HG03439 (cell line): ENCODE data around the gene ADD2.
"Not testable (repeated sequence)": the region's sequence is repeated elsewhere in the genome, so short reads cannot be mapped to it uniquely, and the experiment has no call there.

Source experiments
- ATAC-seq: cut with Tn5 transposase; IDR thresholded peaks from one replicate; pipeline ENCODE4 v1.9.1; 2021; ENCODE audit warnings: mild to moderate bottlenecking, moderate library complexity; ENCODE audit not compliant: unreplicated experiment

Gene ADD2

DNA sequence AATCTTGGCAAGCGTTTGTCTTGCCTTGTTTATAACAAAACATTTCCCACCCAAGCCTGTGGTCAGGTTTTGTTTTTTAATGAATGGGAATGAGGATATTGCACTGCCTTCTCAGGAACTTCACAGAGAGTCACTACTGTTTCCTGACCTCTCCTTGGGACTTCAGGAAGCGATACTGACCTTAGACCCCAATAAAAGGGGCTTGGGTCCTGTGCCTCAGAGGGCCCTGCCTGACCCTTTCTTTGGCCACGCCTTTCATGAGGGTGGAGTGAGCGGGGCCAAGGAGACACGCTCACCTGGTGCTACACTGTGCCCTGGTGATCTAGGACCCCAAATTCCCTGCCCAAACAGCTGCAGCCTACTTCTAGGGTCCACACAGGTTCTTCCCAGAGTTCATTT lies 121.6 kb downstream of the ADD2 start:
- no peak for ATAC-seq

DNA sequence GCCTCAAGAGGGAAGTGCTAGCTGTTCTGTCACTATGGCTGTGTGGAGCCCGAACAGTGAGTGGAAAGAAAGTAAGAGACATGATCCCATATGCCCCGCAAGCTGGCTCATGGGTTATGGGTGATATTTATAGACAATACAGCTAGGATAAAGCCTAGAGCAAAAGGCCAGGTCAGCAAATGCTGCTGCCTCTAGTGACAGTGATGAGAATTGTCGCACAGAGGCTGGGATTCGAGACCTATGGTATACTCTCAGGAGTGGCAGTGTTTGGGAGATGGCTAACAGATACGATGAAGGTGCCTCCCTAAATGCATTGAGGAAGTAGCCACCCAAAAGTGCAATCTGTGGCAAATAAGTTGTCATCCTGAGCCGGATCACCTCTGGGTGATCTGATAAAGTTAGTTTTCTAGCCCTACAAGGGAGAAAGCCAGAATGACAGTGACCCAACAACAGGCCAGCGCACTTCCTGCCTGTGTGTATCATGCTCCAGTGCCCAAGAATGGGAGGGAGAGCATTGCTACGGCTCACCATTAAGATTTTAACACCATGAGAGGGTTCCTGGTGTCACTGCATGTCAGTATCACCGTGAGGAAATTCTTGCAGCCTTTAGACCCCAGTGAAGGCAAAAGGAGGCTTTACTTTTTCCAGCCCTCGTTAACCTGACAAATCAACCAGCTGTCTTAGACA lies 122.1 kb downstream of the ADD2 start:
- no peak for ATAC-seq

DNA sequence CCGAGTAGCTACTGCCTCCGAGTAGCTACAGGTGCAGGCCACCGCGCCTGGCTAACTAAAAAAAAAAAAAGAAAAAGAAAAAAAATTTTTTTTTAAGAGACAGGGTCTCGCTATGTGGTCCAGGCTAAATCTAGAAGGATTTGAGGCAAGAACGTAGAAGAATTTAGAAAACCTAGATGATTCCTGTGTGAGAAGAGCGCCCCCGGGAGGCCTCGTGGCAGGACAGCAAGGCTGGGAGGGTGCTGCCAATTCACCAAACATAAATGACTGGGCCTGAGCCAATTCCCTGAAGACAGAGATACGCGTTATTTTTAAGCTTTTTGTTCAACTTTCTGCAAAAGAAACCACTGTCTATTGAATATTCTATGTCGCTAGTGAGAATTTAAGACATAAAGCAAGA lies 124.3 kb downstream of the ADD2 start:
- no peak for ATAC-seq

DNA sequence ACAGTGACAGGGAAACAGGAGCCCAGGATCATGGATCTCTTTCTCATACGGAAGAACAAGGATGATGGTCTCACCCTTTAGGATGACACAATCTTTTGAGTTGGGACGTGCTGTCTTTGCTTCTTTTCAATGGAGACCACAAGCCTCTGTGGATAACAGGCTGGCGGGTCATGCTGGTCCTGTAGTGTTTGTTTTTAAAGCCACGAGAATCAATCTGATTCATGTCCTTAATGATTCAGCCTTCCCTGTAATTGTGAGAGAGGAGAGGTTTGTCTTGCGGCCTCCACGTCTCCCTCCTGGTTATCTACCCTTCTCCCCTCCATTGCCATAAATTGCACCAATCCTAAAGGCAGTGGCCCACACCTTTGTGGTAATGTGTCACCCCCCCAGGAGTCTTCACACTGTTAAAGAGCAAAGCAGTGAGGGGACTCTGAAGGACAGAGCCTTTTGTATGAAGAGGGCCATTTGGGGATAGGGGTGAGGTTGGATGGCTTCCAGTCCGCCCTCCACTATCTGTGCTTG lies 126.7 kb downstream of the ADD2 start:
- ATAC-seq = no peak

DNA sequence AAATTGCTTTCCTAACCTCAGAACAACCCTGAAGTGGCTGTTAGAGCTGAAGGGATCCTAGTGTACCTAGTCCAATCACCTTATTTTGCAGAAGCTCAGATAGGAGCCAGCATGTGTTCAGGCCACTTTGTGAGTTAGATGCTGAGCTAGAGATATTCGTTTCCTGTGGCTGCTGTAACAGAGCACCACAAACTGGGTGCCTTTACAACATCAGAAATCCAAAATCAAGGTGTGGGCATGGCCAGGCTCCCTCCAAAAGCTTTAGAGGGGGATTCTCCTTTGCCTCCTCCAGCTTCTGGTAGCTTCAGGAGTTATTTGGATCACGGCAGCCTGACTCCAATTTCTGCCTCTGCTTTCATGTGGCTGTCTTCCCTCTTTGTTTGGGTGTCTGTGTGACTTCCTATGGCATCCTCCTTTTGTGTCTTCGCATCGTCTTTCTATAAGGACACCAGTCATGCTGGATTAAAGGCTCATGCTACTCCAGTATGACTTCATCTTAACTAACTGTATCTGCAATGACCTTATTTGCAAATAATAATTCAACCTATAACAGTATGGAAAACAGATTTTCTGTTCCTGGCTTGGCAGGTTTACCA lies 128.1 kb downstream of the ADD2 start:
- ATAC-seq = no peak

DNA sequence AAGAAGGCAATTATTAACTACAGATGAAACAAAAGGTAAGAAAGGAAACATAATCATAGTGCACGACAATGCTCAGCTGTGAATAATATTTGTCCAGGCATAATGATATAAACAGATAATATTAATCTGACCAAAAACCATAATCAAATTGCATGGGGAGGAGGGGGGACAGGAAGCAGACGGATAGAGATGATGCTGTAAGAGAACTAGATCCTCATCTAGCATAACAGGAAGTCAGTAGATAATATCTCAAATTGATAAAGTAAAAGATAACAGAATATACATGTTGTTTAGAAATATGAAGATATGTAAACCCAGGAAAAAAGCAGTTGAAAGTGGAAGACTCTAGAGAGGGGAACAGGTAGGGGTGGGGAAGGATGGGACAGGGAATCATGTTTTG lies 129.4 kb downstream of the ADD2 start:
- ATAC-seq = no peak

DNA sequence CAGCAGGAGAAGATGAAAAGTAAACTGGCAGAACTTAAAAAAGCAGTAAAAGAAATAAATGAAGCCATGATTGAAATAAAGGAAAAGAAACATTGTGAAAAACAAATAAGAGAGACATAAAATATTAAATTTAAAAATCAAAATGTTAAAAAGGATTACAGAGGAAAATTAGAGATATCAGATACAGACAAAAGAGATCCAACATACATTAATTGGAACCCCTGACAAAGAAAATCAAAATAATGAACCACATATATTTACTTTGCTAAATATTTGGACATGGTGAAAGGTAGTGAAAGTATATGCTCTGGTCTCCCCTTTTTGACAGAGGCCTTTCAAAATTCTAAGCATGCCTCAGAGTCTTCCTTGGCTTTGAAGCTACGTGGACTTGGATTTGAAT lies 134.5 kb downstream of the ADD2 start:
- no peak for ATAC-seq

DNA sequence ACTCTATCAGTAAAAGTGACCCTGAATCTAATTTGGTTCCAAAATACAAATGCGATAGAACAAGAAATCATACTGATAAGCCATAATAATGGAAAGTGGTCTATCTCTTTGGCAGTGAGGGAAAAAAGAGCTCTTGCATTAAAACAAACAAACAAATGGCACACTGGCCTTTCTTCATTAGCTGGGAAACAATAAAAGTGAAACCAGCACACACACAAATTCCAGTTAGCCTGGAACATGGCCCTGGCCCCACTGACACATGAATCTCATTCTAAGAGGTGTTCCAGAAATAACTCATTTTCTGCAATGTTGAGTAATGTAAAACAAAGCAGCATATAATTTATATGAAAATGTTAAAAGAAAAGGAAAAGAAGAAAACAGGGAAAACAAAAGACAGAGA lies 135.0 kb downstream of the ADD2 start:
- no peak for ATAC-seq

DNA sequence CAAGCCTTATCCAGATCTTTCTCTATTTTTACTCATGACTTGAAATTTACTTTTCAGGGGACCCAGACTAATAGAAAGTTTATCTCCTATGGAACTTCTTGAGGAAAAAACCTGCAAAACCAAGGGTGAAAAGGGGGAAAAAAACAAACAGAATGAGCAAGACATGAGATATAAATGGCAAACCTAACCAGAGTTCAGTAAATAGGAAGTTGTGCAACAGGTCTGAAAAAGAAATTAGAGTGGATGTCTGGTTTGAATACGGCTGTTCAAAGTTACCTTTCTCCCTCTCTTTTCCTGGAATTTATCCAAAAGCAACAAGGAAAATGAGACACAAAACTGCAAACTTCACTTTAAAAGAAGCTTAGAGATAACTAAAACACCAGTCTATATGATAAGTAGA lies 135.6 kb downstream of the ADD2 start:
- no peak for ATAC-seq

DNA sequence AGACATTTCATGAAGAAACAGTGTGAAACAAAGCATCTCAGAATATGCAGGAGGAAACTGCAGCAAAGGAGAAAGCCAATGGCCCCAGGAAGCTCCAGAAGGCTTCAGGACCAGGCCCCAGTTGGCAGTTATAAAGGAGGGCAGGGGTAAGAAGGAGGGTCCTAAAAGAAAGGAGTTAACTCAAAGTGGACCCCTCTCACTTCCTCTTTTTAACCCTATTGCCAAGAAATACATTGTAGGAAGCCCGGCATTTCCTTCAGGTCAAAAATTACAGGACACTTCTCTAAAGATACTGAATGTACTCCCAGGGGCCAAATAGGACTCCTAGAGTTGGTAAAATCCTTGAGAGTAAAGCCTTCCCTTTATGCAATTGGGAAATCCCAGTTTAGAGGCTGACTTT lies 137.2 kb downstream of the ADD2 start:
- ATAC-seq = no peak

DNA sequence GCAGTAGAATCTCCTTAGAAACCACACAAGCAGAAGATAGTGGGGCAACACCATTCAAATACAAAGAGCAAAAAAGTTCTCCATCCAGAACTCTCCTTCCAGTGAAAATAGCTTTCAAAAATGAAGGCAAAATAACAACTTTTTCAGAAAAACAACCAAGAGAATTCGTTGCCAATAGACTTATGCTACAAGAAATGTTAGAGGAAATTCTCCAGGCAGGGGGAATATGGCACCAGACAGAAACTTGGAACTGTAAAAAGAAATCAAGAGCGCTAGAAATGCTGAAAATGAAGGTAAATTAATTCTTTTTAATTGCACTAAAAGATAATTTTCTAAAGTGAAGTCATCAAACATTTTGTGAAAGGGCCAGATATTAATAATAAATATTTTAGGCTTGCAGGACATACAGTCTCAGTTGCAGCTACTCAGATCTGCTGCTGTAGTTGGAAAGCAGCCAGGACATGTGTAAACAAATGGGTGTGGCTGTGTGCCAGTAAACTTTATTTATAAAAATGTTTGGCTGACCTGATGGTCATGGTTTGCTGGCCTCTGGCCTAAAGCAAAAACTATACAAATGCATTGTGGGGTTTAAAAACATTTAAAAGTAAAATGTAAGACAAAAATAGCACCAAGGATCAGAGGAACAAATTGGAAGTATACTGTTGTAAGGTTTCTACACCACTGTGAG lies 140.6 kb downstream of the ADD2 start:
- no peak for ATAC-seq

DNA sequence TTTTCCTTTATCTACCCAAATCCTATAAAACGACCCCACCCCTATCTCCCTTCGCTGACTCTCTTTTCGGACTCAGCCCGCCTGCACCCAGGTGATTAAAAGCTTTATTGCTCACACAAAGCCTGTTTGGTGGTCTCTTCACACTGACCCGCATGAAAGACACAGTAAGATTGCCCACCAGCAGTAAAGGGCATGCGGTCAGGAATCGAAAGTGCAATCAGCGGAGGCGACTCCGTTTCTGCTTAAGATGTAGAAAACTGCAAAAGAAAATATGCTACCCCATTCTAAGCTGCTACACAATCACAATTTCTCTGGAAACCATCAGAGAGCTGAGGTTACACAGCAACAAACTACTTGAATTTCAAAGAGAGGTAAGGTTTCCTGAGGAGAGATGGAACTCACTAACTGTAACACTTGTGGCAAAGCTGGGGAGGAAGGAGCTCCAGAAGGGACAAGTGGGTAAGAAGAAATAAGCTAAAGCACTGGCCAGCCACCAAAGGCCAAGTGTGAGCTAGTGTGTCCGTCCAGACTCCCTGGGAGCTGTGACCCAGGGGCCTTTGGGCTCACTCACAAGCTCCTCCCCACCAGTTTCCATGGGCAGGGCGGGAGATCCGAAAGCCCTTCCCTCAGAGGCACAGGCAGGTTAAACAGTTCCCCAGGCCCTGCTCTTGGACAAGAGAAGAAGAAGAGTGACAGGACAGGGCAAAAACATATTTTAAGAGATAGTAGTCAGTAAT lies 141.6 kb downstream of the ADD2 start:
- no peak for ATAC-seq

DNA sequence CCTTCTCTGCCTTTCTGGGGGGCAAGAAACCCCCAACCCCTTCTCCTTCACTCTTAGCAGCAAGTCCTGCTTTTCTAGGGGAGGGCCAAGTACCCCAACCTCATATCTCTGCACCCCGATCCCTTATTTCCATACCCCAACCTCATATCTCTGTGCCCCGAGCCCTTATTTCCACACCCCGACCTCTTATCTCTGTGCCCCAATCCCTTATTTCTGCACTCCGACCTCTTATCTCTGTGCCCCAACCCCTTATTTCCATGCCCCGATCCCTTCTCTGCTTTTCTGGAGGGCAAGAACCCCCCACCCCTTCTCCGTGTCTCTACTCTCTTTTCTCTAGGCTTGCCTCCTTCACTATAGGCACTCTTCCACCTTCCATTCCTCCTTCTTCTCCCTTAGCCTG lies 146.5 kb downstream of the ADD2 start:
- not testable (repeated sequence) for ATAC-seq

DNA sequence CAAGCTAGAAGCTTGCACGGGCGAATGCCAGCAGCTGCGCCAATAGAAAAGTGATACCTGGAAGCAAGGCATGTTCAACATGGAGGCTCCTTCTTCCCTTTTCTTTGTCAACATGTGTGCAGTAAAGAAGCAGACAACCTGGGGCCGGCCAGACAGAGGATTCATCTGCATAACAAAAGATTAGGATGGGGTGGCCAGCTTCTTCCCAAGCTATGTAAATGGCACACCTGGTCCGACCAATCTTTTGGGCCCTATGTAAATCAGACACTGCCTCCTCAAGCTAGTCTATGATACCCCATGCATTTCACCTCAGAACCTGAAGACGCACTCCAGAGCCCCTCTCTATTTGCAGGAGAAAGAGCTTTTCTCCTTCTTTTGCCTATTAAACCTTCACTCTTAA lies 148.0 kb downstream of the ADD2 start:
- ATAC-seq = no peak

DNA sequence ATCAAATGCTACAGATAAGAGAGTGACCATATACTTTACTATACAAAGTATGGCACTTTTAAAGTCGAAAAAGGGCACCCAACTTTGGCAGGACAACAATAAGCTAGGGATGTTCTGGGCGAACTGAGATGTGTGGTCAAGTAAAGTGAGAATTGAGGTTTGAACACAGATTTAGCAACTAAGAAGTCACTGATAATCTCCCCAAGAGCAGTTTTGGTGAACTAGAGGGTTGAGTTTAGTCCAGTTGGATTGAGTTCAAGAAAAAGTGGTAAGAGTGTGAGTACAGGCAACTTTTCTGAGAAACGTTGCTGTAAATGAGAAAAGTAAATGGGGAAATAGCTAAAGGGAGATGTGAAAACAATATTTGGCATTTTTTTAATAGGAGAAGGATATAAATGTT lies 148.8 kb downstream of the ADD2 start:
- no peak for ATAC-seq

DNA sequence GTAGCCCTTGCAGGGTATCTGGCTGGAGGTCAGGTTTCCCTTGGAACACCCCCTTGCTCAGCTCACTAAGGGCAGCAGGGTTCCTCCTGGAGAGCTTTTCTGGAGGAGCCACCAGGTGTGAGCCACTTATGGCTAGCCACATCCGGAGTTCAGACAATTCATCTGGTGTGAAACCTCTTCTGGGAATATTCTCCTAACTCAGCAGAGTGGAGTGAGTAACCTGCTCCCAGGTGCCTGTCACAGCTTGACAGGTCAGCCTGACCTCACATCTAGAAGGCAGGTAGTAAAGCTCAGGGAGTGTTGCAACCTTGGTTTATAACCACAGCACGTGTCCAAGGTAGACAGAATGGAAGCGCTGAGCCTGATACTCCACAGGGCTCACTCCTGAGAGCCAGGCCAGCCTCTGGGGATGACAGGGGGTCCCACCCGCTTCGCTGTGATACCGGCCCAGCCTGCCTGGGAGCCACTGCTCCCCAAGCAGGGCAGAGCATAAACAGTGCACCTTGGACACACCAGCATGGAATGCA lies 151.8 kb downstream of the ADD2 start:
- ATAC-seq = no peak

DNA sequence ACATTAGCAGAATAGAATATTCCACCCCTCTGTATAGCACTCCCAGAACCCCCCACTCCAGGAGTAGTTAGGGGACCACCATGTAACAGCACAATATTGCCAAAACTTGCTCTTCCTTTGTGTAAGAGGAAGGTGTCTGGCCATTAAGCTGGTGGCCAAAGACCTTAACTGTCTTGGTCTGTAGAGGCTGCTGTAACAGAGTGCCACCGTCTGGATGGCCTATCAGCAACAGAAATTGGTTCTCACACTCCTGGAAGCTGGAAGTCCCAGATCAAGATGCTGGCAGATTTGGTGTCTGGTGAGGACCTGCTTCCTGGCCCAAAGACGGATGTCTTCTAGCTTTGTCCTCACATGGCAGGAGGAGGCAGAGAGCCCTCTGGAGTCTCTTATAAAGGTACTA lies 152.8 kb downstream of the ADD2 start:
- no peak for ATAC-seq

DNA sequence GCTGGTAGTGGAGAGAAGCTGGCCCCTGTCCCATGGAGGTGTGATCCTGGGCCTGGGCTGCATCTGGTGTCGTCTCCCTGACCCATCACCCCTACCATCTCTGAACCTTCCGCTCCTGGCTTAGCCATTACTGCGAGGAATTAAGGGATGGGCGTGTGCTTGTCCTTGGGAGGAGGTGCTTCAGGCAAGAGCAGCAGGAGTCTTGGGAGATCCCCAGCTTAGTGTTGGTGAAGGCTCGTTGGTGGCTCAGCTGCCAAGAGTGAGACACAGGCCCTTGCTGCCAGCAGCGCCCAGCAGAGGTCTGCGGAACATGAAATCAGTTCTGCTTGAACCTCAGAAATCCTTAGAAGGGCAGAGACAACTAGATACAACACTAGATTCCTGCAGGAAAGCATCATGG lies 154.5 kb downstream of the ADD2 start:
- no peak for ATAC-seq

DNA sequence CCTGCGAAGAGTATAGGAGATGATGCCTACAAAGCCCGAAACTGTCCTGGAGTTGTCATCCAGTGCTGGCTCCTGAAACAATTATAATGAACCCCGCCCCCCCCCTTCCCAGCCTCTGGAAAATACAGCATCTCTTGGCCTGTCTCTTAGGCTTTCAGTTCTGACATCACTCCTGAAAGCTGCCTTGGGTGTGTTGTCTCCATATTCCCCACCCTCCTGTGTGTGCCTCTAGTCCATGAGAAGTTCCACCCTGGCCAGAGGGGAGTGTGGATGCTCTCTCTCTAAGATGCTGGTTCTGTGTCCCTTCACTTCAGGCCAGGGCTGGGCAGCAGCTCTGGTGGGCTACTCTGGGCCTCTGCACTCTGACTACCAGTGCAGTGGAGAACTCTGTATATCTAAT lies 155.4 kb downstream of the ADD2 start:
- ATAC-seq = no peak

DNA sequence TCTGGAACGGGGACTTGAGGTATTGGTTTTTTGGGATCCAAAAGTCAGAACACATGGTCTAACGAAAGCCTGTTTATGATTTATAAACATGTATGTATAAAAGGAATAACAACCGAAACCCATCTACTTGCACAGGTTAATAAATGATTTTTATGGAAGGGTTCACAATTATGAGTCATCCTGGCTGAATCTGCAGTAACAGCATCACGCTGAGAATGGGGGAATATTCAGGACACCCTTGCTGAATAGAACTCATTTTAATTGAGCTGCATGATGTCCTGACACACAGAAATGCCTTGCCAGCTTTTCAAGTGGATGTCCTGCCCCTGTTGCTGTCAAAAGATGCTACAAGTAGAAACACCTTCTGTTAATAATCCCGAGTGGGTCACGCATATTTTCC lies 159.6 kb downstream of the ADD2 start:
- no peak for ATAC-seq

DNA sequence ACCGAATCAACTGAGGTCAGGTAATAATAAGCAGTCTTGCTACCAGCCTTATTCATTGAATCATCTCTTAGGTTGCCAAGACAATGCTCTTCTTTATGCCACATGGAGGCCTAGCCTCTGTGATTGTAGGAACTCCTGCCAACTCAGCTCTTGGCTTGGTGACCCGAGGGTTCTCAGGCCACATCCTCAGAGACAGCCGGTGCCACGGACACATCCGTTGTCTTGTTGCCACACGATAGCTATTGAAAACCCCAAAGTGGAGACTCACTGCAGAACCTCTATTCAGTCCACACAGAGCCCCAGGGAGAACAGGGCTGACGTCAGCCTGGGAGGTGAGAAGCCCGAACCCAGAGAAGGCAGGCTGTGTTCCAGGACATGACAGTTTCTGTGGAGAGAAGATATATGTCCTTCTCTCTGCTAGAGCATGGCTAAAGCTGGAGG lies 160.9 kb downstream of the ADD2 start:
- no peak for ATAC-seq
